ENCODE measurements around the gene GID8. TPM values are rescaled to one million over a fixed set of nuclear protein-coding genes. Genes with fewer than 3 reads are reported as not detected.
A peak's percentile ranks its signal among the peaks of the same experiment; 100 is the strongest.

GID8 gene
- total and polyA plus RNA-seq, 2 of the 13 experiments (the other 11 are each of a cell fraction or from before 2014, with no cell fraction given): 39.6 to 59.8 TPM

- TF ChIP-seq PRDM10 (CRISPR knock-in tag; IDR thresholded peaks at IDR 0.05; ENCODE audit: low read depth) (0 out of 2 replicates have a peak, but pooled peaks have one; percentile 13), REL (CRISPR knock-in tag; conservative IDR thresholded peaks at IDR 0.05) (0 out of 2 replicates have a peak, but pooled peaks have one; percentile 27), MED1 (CRISPR knock-in tag; IDR thresholded peaks at IDR 0.05) (peak; percentile 71; the same call in 1 of the 2 replicates), MYC (CRISPR knock-in tag; IDR thresholded peaks at IDR 0.05; ENCODE audit: borderline replicate concordance) (peak; percentile 81), ATF3 (CRISPR knock-in tag; IDR thresholded peaks at IDR 0.05) (no peak), CENPX (CRISPR knock-in tag; IDR thresholded peaks at IDR 0.05) (no peak), TSC22D2 (CRISPR knock-in tag; IDR thresholded peaks at IDR 0.05; ENCODE audit: borderline replicate concordance) (peak; percentile 88; the same call in 1 of the 2 replicates), ZNF598 (CRISPR knock-in tag; IDR thresholded peaks at IDR 0.05; ENCODE audit: borderline replicate concordance) (peak; percentile 66; the same call in 1 of the 2 replicates), ZNF800 (CRISPR knock-in tag; IDR thresholded peaks at IDR 0.05) (0 out of 2 replicates have a peak, but pooled peaks have one; percentile 49), HNF4A (CRISPR knock-in tag; IDR thresholded peaks at IDR 0.05) (no peak), MZF1 (CRISPR knock-in tag; IDR thresholded peaks at IDR 0.05; ENCODE audit: borderline replicate concordance) (peak; percentile 44; the same call in 1 of the 2 replicates), EEA1 (CRISPR knock-in tag; IDR thresholded peaks at IDR 0.05; ENCODE audit: borderline replicate concordance) (peak; percentile 90), RAD21 (CRISPR knock-in tag; IDR thresholded peaks at IDR 0.05) (peak; percentile 99), JUND (CRISPR knock-in tag; IDR thresholded peaks at IDR 0.05) (no peak; the same call in 1 of the 2 replicates), CREB3 (CRISPR knock-in tag; IDR thresholded peaks at IDR 0.05) (no peak), ZSCAN9 (CRISPR knock-in tag; IDR thresholded peaks at IDR 0.05; ENCODE audit: borderline replicate concordance) (peak; percentile 89), ETV6 (CRISPR knock-in tag; conservative IDR thresholded peaks at IDR 0.05) (peak; percentile 60; the same call in 1 of the 2 replicates), SAP130 (CRISPR knock-in tag; IDR thresholded peaks at IDR 0.05; ENCODE audit: low read depth) (peak; percentile 79)
These were observed 34.2 kb downstream of the GID8 start (continued) for GRCh38 chr20:62971950-62972844.
